ACHN (cell line): ENCODE results near the gene TMEM254.
"Not testable (repeated sequence)": the region's sequence is repeated elsewhere in the genome, so short reads cannot be mapped to it uniquely, and the experiment has no call there.

Source experiments
- DNase-seq: peaks from one replicate; pipeline ENCODE4 v3.0.0-alpha.2; 2015
- in situ Hi-C: cut with HindIII; loops from 2 replicates; pipeline ENCODE4 v1.10.0; 2017; ENCODE audit warnings: low sequenced_read_pairs, low pct_ligation_motif_present, low pct_unique_long_range_greater_than_20kb

Gene TMEM254

GRCh38 chr10:80078448-80079311, at the start of gene TMEM254:
Gene TMEM254 (plus strand): TSS chr10:80078665. CDS start chr10:80078700, 35 bp downstream.
- in situ Hi-C loops = no loop called here
- peak; percentile 95 for DNase-seq

GRCh38 chr10:80029205-80029604, 49.3 kb upstream of the TMEM254 start:
- DNase-seq = peak; percentile 31
- in situ Hi-C loops = not testable (repeated sequence)

- DNase-seq, in situ Hi-C loops: not testable (repeated sequence)
Observed at GRCh38 chr10:80029865-80030264, 48.6 kb upstream of the TMEM254 start.

GRCh38 chr10:80032503-80032902, 46.0 kb upstream of the TMEM254 start:
- DNase-seq = no peak
- in situ Hi-C loops = no loop called here

GRCh38 chr10:80034766-80035165, 43.7 kb upstream of the TMEM254 start:
- in situ Hi-C loops, DNase-seq: not testable (repeated sequence)

GRCh38 chr10:80035430-80035829, 43.0 kb upstream of the TMEM254 start:
- DNase-seq, in situ Hi-C loops: not testable (repeated sequence)

GRCh38 chr10:80036921-80037500, 41.5 kb upstream of the TMEM254 start:
- in situ Hi-C loops, DNase-seq: not testable (repeated sequence)

- in situ Hi-C loops, DNase-seq: not testable (repeated sequence)
Observed at GRCh38 chr10:80038226-80038625, 40.2 kb upstream of the TMEM254 start.

GRCh38 chr10:80041162-80041561, 37.3 kb upstream of the TMEM254 start:
- no peak for DNase-seq
- in situ Hi-C loops = no loop called here

- in situ Hi-C loops, DNase-seq: not testable (repeated sequence)
Observed at GRCh38 chr10:80044935-80045334, 33.5 kb upstream of the TMEM254 start.

- in situ Hi-C loops = no loop called here
- DNase-seq = peak; percentile 72
Observed at GRCh38 chr10:80046629-80047441, 31.6 kb upstream of the TMEM254 start.

- no peak for DNase-seq
Observed at GRCh38 chr10:80050752-80051151, 27.7 kb upstream of the TMEM254 start.

GRCh38 chr10:80051993-80052392, 26.5 kb upstream of the TMEM254 start:
- no peak for DNase-seq
- in situ Hi-C loops = no loop called here

More at GRCh38 chr10:80050752-80051151, 27.7 kb upstream of the TMEM254 start:
- in situ Hi-C loops = no loop called here

- no peak for DNase-seq
- in situ Hi-C loops = no loop called here
Observed at GRCh38 chr10:80055760-80056159, 22.7 kb upstream of the TMEM254 start.

- no peak for DNase-seq
- in situ Hi-C loops = no loop called here
Observed at GRCh38 chr10:80057171-80057570, 21.3 kb upstream of the TMEM254 start.

GRCh38 chr10:80064120-80064886, 14.2 kb upstream of the TMEM254 start:
- in situ Hi-C loops = no loop called here

GRCh38 chr10:80066809-80067208, 11.7 kb upstream of the TMEM254 start:
- in situ Hi-C loops = no loop called here
- DNase-seq = no peak

More at GRCh38 chr10:80064120-80064886, 14.2 kb upstream of the TMEM254 start:
- DNase-seq = no peak

- DNase-seq, in situ Hi-C loops: not testable (repeated sequence)
Observed at GRCh38 chr10:80067821-80068220, 10.6 kb upstream of the TMEM254 start.
